Activated naive CD4-positive, alpha-beta T cell treated with anti-CD3 and anti-CD28 coated beads, Interleukin-2, amount 10 ng/mL, durations not matched to agents 7 days and 5 days (primary cell): Measurements from ENCODE around the gene SHISAL1.
A peak's percentile ranks its signal among the peaks of the same experiment; 100 is the strongest.

Experiments used
- CTCF ChIA-PET: fragments of 350-600 bp; sonication (Branson Sonifier 250); formaldehyde crosslinking; loops from one replicate; lab custom pipeline; 2021; ENCODE audit warnings: antibody characterized with exemption; lab: Charles Lee
- DNase-seq: peaks from one replicate; pipeline ENCODE4 v3.0.0-alpha.2; 2020
- H3K27ac Mint-ChIP-seq: one replicate; pipeline ENCODE4 v1.8.0; 2021; ENCODE audit warnings: mild to moderate bottlenecking, moderate library complexity, mixed read lengths
- H3K27me3 Mint-ChIP-seq: one replicate; pipeline ENCODE4 v1.8.0; 2021; ENCODE audit warnings: mild to moderate bottlenecking, mixed read lengths
- H3K36me3 Mint-ChIP-seq: one replicate; pipeline ENCODE4 v1.8.0; 2021; ENCODE audit warnings: mixed read lengths
- H3K4me1 Mint-ChIP-seq: one replicate; pipeline ENCODE4 v1.8.0; 2021; ENCODE audit warnings: mixed read lengths
- H3K4me3 Mint-ChIP-seq: one replicate; pipeline ENCODE4 v1.8.0; 2021; ENCODE audit warnings: mild to moderate bottlenecking, moderate library complexity, mixed read lengths
- H3K9me3 Mint-ChIP-seq: one replicate; pipeline ENCODE4 v1.8.0; 2021; ENCODE audit warnings: mixed read lengths

SHISAL1 gene

GRCh38 chr22:44312766-44313165 lies at the start of gene SHISAL1:
SHISAL1 (minus strand) TSS chr22:44312951; CDS start chr22:44300945, 12,006 bp downstream.
- no peak for DNase-seq
- Mint-ChIP-seq H3K36me3 (no peaks in the 10 kb centered on the region), H3K27me3 (peaks cover 21% of the 10 kb centered on the region), H3K9me3 (no peaks in the 10 kb centered on the region), H3K27ac (no peak within 1 kb of the TSS), H3K4me3 (no peak within 1 kb of the TSS), H3K4me1 (peaks cover 10% of the 10 kb centered on the region)
- CTCF ChIA-PET, result no interaction called here

GRCh38 chr22:44361391-44362126 lies 48.8 kb upstream of the SHISAL1 start:
- Mint-ChIP-seq H3K36me3 (no peaks in the 10 kb centered on the region), H3K27ac (no peak overlapping the region), H3K4me1 (no peaks in the 10 kb centered on the region), H3K27me3 (peaks cover 22% of the 10 kb centered on the region), H3K4me3 (no peak overlapping the region), H3K9me3 (no peaks in the 10 kb centered on the region)
- CTCF ChIA-PET, result interaction anchor here (0.5 kb wide), 1 partner anchor 20 kb away, joined by 3 read pairs; no protein-coding TSS in a partner anchor
- no peak for DNase-seq

- peaks cover 25% of the 10 kb centered on the region for H3K27me3 Mint-ChIP-seq
Measured at GRCh38 chr22:44360668-44361381, 48.1 kb upstream of the SHISAL1 start.

GRCh38 chr22:44360306-44360667 lies 47.5 kb upstream of the SHISAL1 start:
- H3K9me3 Mint-ChIP-seq, result no peaks in the 10 kb centered on the region
- H3K27ac Mint-ChIP-seq, result no peak overlapping the region
- CTCF ChIA-PET, result interaction anchor here (0.8 kb wide), 1 partner anchor 367 kb away, joined by 3 read pairs; no protein-coding TSS in a partner anchor
- H3K4me3 Mint-ChIP-seq, result no peak overlapping the region
- no peaks in the 10 kb centered on the region for H3K4me1 Mint-ChIP-seq
- peaks cover 24% of the 10 kb centered on the region for H3K27me3 Mint-ChIP-seq
- no peaks in the 10 kb centered on the region for H3K36me3 Mint-ChIP-seq
- no peak for DNase-seq

More at GRCh38 chr22:44360668-44361381, 48.1 kb upstream of the SHISAL1 start:
- peak; percentile 3 for DNase-seq
- H3K36me3 Mint-ChIP-seq, result no peaks in the 10 kb centered on the region
- CTCF ChIA-PET, result interaction anchor here (0.8 kb wide), 1 partner anchor 368 kb away, joined by 3 read pairs; no protein-coding TSS in a partner anchor
- H3K4me1 Mint-ChIP-seq, result no peaks in the 10 kb centered on the region
- no peak overlapping the region for H3K27ac Mint-ChIP-seq
- no peaks in the 10 kb centered on the region for H3K9me3 Mint-ChIP-seq
- no peak overlapping the region for H3K4me3 Mint-ChIP-seq

GRCh38 chr22:44359496-44360110 lies 46.9 kb upstream of the SHISAL1 start:
- peak; percentile 20 for DNase-seq
- H3K27ac Mint-ChIP-seq, result no peak overlapping the region
- CTCF ChIA-PET, result no interaction called here
- H3K4me3 Mint-ChIP-seq, result no peak overlapping the region
- no peaks in the 10 kb centered on the region for H3K4me1 Mint-ChIP-seq
- no peaks in the 10 kb centered on the region for H3K9me3 Mint-ChIP-seq
- H3K36me3 Mint-ChIP-seq, result no peaks in the 10 kb centered on the region
- H3K27me3 Mint-ChIP-seq, result peaks cover 28% of the 10 kb centered on the region

- H3K9me3 Mint-ChIP-seq, result no peaks in the 10 kb centered on the region
- no peaks in the 10 kb centered on the region for H3K36me3 Mint-ChIP-seq
- peaks cover 28% of the 10 kb centered on the region for H3K27me3 Mint-ChIP-seq
- H3K4me3 Mint-ChIP-seq, result no peak overlapping the region
- no peak overlapping the region for H3K27ac Mint-ChIP-seq
- H3K4me1 Mint-ChIP-seq, result no peaks in the 10 kb centered on the region
- CTCF ChIA-PET, result no interaction called here
- DNase-seq, result peak; percentile 18
Measured at GRCh38 chr22:44358709-44359440, 46.1 kb upstream of the SHISAL1 start.

- Mint-ChIP-seq H3K4me3 (no peak overlapping the region), H3K9me3 (no peaks in the 10 kb centered on the region), H3K27ac (no peak overlapping the region), H3K4me1 (no peaks in the 10 kb centered on the region), H3K36me3 (no peaks in the 10 kb centered on the region), H3K27me3 (peaks cover 35% of the 10 kb centered on the region)
- CTCF ChIA-PET, result no interaction called here
- DNase-seq, result no peak
Measured at GRCh38 chr22:44357966-44358465, 45.3 kb upstream of the SHISAL1 start.

GRCh38 chr22:44357296-44357965 lies 44.7 kb upstream of the SHISAL1 start:
- Mint-ChIP-seq H3K4me1 (no peaks in the 10 kb centered on the region), H3K27ac (no peak overlapping the region), H3K27me3 (peaks cover 41% of the 10 kb centered on the region), H3K9me3 (no peaks in the 10 kb centered on the region), H3K36me3 (no peaks in the 10 kb centered on the region), H3K4me3 (no peak overlapping the region)
- CTCF ChIA-PET, result no interaction called here
- no peak for DNase-seq

GRCh38 chr22:44355716-44356070 lies 42.9 kb upstream of the SHISAL1 start:
- H3K4me3 Mint-ChIP-seq, result no peak overlapping the region
- no peaks in the 10 kb centered on the region for H3K4me1 Mint-ChIP-seq
- DNase-seq, result no peak
- H3K36me3 Mint-ChIP-seq, result no peaks in the 10 kb centered on the region
- H3K27me3 Mint-ChIP-seq, result peaks cover 58% of the 10 kb centered on the region
- no peaks in the 10 kb centered on the region for H3K9me3 Mint-ChIP-seq
- CTCF ChIA-PET, result no interaction called here
- no peak overlapping the region for H3K27ac Mint-ChIP-seq

- no peak for DNase-seq
- Mint-ChIP-seq H3K36me3 (no peaks in the 10 kb centered on the region), H3K4me3 (no peak overlapping the region), H3K27me3 (peaks cover 72% of the 10 kb centered on the region), H3K4me1 (no peaks in the 10 kb centered on the region), H3K27ac (no peak overlapping the region), H3K9me3 (no peaks in the 10 kb centered on the region)
- CTCF ChIA-PET, result no interaction called here
Measured at GRCh38 chr22:44354288-44354687, 41.5 kb upstream of the SHISAL1 start.

GRCh38 chr22:44353041-44353440 lies 40.3 kb upstream of the SHISAL1 start:
- Mint-ChIP-seq H3K36me3 (no peaks in the 10 kb centered on the region), H3K27me3 (peaks cover 69% of the 10 kb centered on the region), H3K4me1 (no peaks in the 10 kb centered on the region), H3K27ac (no peak overlapping the region), H3K4me3 (no peak overlapping the region), H3K9me3 (no peaks in the 10 kb centered on the region)
- no peak for DNase-seq
- CTCF ChIA-PET, result no interaction called here

GRCh38 chr22:44352378-44353035 lies 39.8 kb upstream of the SHISAL1 start:
- no peak overlapping the region for H3K4me3 Mint-ChIP-seq
- CTCF ChIA-PET, result no interaction called here
- no peak for DNase-seq
- H3K9me3 Mint-ChIP-seq, result no peaks in the 10 kb centered on the region
- peaks cover 66% of the 10 kb centered on the region for H3K27me3 Mint-ChIP-seq
- no peaks in the 10 kb centered on the region for H3K36me3 Mint-ChIP-seq
- H3K4me1 Mint-ChIP-seq, result no peaks in the 10 kb centered on the region
- no peak overlapping the region for H3K27ac Mint-ChIP-seq

- Mint-ChIP-seq H3K36me3 (no peaks in the 10 kb centered on the region), H3K4me1 (no peaks in the 10 kb centered on the region), H3K27ac (no peak overlapping the region), H3K27me3 (peaks cover 67% of the 10 kb centered on the region), H3K9me3 (no peaks in the 10 kb centered on the region), H3K4me3 (no peak overlapping the region)
- CTCF ChIA-PET, result no interaction called here
- DNase-seq, result no peak
Measured at GRCh38 chr22:44351685-44352377, 39.1 kb upstream of the SHISAL1 start.
